ENCODE measurements around the gene RBM4. TPM values are rescaled to one million over a fixed set of nuclear protein-coding genes. Genes with fewer than 3 reads are reported as not detected.
A peak's percentile ranks its signal among the peaks of the same experiment; 100 is the strongest.

Gene RBM4
- total and polyA plus RNA-seq, 2 of the 4 experiments (the other 2 are of a cell fraction), result 165 to 198 TPM

DNA sequence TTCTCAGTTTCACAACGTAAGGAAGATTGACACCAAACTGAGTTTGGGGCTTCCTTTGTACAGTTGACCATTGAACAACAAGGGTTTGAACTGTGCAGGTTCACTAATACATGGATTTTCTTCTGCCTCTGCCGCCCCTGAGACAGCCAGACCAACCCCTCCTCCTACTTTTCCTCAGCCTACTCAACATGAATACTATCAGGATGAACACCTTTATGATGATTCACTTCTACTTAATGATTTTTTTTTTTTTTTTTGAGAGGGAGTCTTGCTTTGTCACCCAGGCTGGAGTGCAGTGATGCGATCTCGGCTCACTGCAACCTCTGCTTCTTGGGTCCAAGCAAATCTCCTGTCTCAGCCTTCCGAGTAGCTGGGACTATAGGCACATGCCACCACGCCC lies 14.6 kb downstream of the RBM4 start:
- ChIA-PET POLR2A (ENCODE audit: unreplicated experiment) (no interaction called here), CTCF (no interaction called here)
- Histone ChIP-seq H4K5ac (ENCODE audit: low read depth, low read length) (no peak overlapping the region), H3K27me3 (ENCODE audit: control insufficient read depth, insufficient read depth, low read length) (no peaks in the 10 kb centered on the region), H2BK15ac (ENCODE audit: low read depth, low read length) (no peak overlapping the region), H3K14ac (replicated peaks; ENCODE audit: low read depth, low read length) (no peak overlapping the region), H4K20me1 (ENCODE audit: insufficient read depth, low read length) (peaks cover 40% of the 10 kb centered on the region), H2BK20ac (ENCODE audit: low read depth, low read length) (no peak overlapping the region), H3K4me1 (ENCODE audit: control insufficient read depth, insufficient read depth, low read length) (no peaks in the 10 kb centered on the region), H2AK9ac (replicated peaks; ENCODE audit: low read depth, low read length, poor library complexity) (no peak overlapping the region), H3K4ac (ENCODE audit: low read depth, low read length) (no peak overlapping the region), H3K9me1 (ENCODE audit: insufficient read depth, low read length) (peaks cover 8% of the 10 kb centered on the region; the same call in 1 of the 2 replicates), H2AK5ac (ENCODE audit: low read depth, low read length) (no peak overlapping the region), H3K18ac (ENCODE audit: low read depth, low read length) (no peak overlapping the region), H3K36me3 (ENCODE audit: control insufficient read depth, insufficient read depth, low read length) (peaks cover 42% of the 10 kb centered on the region), H4K8ac (ENCODE audit: low read depth in 2 of 2, low read length in 2 of 2) (no peak overlapping the region), H3K9me3 (ENCODE audit: control insufficient read depth, insufficient read depth, low read length) (no peaks in the 10 kb centered on the region), H2BK5ac (ENCODE audit: low read depth, low read length, poor library complexity, severe bottlenecking) (no peak overlapping the region), H3K4me2 (ENCODE audit: low read depth, low read length) (no peak overlapping the region), H3K79me1 (ENCODE audit: low read depth in 1 of 2, low read length in 2 of 2) (peaks cover 47 to 69% of the 10 kb centered on the region in 2 experiments), H3K23ac (ENCODE audit: low read depth, low read length) (no peak overlapping the region), H3K56ac (ENCODE audit: extremely low read depth, insufficient read depth, low read length) (no peak overlapping the region), H3K9ac (ENCODE audit: low read depth, low read length) (no peak overlapping the region), H2AFZ (replicated peaks; ENCODE audit: low read length, poor library complexity) (no peak overlapping the region), H2BK120ac (ENCODE audit: low read depth, low read length) (no peak overlapping the region), H3K4me3 (ENCODE audit: insufficient read depth, low read depth, low read length) (no peak overlapping the region), H3K27ac (ENCODE audit: insufficient read depth, low read length) (no peak overlapping the region), H4K91ac (ENCODE audit: insufficient read depth, low read depth, low read length) (no peak overlapping the region)
- in situ Hi-C loops (cut with MboI; ENCODE audit: low sequenced_read_pairs) (no loop called here), dilution Hi-C loops (cut with HindIII; ENCODE audit: low sequenced_read_pairs, unreplicated experiment) (no loop called here), intact Hi-C loops (cut with micrococcal nuclease) (no loop called here)
- ATAC-seq (ENCODE audit: low read depth) (no peak; the same call in 1 of the 2 replicates), DNase-seq (peak; percentile 36)
- TF ChIP-seq RCOR1 (IDR thresholded peaks at IDR 0.05; ENCODE audit: insufficient replicate concordance, low read length), result no peak
- no TSS peak for BruUV-seq (replicated peaks)
- WGBS, 2 experiments (ENCODE audit: extremely low coverage in 2 of 2, insufficient read length in 1 of 2), result no CpG with 5 or more reads among the region's 6 CpGs
